Dendritic cell treated with granulocyte-macrophage colony-stimulating factor and Interleukin-4, amounts not matched to agents 40 ng/mL and 50 ng/mL, for 4 days (primary cell): ENCODE measurements around the gene RAB11FIP2.
A peak's percentile ranks its signal among the peaks of the same experiment; 100 is the strongest.

Experiments
- H3K27ac Mint-ChIP-seq: one replicate; pipeline ENCODE4 v1.8.0; 2022; ENCODE audit warnings: mild to moderate bottlenecking, mixed read lengths
- H3K27me3 Mint-ChIP-seq: one replicate; pipeline ENCODE4 v1.8.0; 2022; ENCODE audit warnings: mild to moderate bottlenecking, mixed read lengths
- H3K36me3 Mint-ChIP-seq: one replicate; pipeline ENCODE4 v1.8.0; 2022; ENCODE audit warnings: low read depth, mixed read lengths
- H3K4me1 Mint-ChIP-seq: one replicate; pipeline ENCODE4 v1.8.0; 2022; ENCODE audit warnings: low read depth, mixed read lengths
- H3K4me3 Mint-ChIP-seq: one replicate; pipeline ENCODE4 v1.8.0; 2022; ENCODE audit warnings: mild to moderate bottlenecking, moderate library complexity, mixed read lengths
- H3K9me3 Mint-ChIP-seq: one replicate; pipeline ENCODE4 v1.8.0; 2022; ENCODE audit warnings: mixed read lengths
- intact Hi-C: fragments of 100-400 bp; cut with micrococcal nuclease; formaldehyde crosslinking; loops from one replicate; pipeline ENCODE4 v1.15.0; 2022

The RAB11FIP2 gene

DNA sequence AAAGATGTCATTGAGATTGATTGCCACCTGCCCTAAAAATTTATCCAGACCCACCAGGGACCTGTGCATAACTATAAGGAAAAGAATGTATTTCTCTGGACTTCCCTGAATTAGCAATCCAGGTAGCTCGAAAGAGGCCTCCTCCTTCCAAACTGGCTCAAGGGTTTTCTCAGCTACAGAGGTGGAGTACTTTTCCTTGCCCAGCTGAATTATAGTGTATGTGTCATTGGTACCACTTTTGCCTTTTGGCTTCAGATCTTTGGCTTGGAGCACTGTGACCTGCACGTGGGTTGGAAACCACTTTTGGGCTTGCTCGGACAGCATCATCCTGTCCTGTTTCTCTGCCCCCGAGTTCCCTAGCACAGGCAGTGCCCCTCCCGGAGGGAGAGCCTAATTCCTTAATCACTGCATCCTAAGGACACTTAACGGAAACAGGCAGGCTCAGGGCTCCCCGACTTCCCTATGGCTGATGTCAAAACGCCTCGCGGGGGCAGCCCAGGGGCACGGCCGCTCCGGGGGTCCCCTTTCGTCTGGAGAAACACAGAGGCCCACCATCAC, 825 bp downstream of the RAB11FIP2 start:
- H3K4me1 Mint-ChIP-seq = peaks cover 12% of the 10 kb centered on the region
- peak overlapping the region; percentile 82 for H3K4me3 Mint-ChIP-seq
- no peaks in the 10 kb centered on the region for H3K9me3 Mint-ChIP-seq
- H3K27me3 Mint-ChIP-seq = no peaks in the 10 kb centered on the region
- H3K27ac Mint-ChIP-seq = peak overlapping the region; percentile 84
- no peaks in the 10 kb centered on the region for H3K36me3 Mint-ChIP-seq
- intact Hi-C loops = loop anchor here (5.0 kb wide), 2 partner anchors 296 to 669 kb away; partner anchors contain the start of genes FAM204A and PDZD8

DNA sequence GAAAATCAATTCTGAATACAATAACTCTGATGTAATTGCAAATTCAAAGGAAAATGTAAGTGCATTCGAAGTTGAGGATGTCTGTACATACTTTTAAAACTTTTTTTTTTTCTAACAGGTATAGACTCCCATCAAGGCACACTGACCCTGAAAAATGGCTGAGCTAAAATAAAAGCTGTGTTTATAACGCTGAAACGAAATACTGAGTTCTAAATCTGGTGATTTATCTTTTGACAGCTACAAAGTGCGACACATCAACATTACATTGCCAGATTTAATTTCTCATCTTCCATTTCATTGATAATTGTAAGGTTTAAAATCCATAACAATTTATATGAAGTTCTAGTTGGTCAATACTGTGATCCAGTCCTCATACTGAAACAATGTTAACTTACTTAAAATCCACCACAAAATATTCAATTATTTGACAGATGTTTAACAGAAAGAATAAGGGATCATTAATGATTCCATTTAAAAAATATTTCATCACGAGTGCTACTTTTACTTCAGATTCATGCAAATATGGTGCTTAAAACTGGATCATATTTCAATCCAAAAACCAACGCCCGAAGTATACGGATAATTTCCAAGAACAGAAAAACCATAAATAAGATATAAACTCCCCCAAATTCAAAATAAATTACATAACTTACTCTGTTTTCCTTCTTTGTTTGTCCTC, 1.4 kb downstream of the RAB11FIP2 start:
- peak overlapping the region; percentile 84 for H3K27ac Mint-ChIP-seq
- intact Hi-C loops = loop anchor here (5.0 kb wide), 2 partner anchors 297 to 668 kb away; partner anchors contain the start of genes FAM204A and PDZD8

DNA sequence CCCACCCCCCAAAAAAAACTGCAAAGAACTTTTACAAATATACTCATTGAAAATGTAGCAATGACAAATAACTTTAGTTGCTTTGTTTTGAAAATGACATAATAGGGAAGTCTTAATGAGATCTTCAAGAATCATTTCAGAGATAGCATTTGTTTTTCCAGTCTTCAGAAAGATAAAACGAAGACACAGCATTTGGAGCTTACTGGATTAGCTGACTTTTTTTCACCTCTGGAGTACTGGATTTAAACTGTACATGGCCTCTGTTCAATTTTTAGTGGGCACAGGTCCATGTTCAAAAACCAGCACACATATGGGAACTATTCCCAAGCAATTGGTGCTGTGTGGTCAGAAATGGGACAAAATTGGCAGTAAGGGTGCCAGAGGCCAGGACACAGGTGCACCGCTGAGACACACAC, 3.9 kb downstream of the RAB11FIP2 start:
- no peaks in the 10 kb centered on the region for H3K9me3 Mint-ChIP-seq
- H3K36me3 Mint-ChIP-seq = peaks cover 14% of the 10 kb centered on the region
- intact Hi-C loops = no loop called here

More for the DNA sequence above, 1.4 kb downstream of the RAB11FIP2 start:
- Mint-ChIP-seq H3K4me3 (peak overlapping the region; percentile 82), H3K4me1 (peaks cover 12% of the 10 kb centered on the region), H3K36me3 (peaks cover 1% of the 10 kb centered on the region), H3K9me3 (no peaks in the 10 kb centered on the region), H3K27me3 (no peaks in the 10 kb centered on the region)

DNA sequence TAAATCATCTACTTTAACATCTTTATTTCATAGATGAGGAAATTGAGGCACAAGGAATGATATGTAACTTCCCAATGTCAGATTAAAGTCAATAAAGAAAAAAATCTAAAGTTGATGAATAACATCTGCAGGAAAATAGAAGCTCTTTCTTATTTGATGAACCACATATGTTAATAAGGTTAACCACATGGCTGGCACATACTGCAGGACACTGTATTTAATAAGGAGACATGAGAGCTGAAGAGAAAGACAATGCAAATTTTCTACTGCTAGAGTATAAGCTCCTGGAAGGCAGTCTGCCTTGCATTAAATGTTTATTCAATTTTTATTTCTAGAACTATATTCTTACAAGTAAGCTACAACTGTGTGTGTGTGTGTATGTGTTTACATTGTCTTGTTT, 4.4 kb downstream of the RAB11FIP2 start:
- H3K9me3 Mint-ChIP-seq = no peaks in the 10 kb centered on the region
- H3K4me3 Mint-ChIP-seq = no peak overlapping the region
- no peak overlapping the region for H3K27ac Mint-ChIP-seq
- H3K27me3 Mint-ChIP-seq = no peaks in the 10 kb centered on the region
- intact Hi-C loops = no loop called here
- H3K4me1 Mint-ChIP-seq = peaks cover 12% of the 10 kb centered on the region
- H3K36me3 Mint-ChIP-seq = peaks cover 14% of the 10 kb centered on the region

More for the DNA sequence above, 3.9 kb downstream of the RAB11FIP2 start:
- Mint-ChIP-seq H3K27me3 (no peaks in the 10 kb centered on the region), H3K27ac (no peak overlapping the region), H3K4me1 (peaks cover 12% of the 10 kb centered on the region), H3K4me3 (no peak overlapping the region)

DNA sequence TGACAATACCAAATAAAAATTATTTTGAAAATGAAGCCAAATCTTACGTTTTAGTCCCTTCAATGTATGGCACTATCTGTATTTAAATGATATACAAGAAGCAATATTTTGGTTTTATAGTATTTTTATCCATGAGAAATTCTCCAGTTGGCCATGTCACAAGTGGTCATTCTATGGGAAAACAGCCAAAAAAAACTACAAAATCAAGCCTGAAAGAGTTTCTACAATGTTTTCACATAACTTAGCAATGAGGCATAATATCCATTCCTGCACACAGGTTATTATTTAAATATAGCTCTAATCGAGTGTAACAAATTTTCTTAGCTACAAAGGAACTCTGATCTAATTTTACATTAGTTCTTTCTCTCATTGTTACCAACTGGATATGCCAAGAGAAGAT, 5.4 kb downstream of the RAB11FIP2 start:
- Mint-ChIP-seq H3K4me3 (no peak overlapping the region), H3K36me3 (peaks cover 14% of the 10 kb centered on the region), H3K4me1 (peaks cover 17% of the 10 kb centered on the region), H3K27me3 (no peaks in the 10 kb centered on the region), H3K9me3 (no peaks in the 10 kb centered on the region), H3K27ac (no peak overlapping the region)
- intact Hi-C loops = no loop called here

DNA sequence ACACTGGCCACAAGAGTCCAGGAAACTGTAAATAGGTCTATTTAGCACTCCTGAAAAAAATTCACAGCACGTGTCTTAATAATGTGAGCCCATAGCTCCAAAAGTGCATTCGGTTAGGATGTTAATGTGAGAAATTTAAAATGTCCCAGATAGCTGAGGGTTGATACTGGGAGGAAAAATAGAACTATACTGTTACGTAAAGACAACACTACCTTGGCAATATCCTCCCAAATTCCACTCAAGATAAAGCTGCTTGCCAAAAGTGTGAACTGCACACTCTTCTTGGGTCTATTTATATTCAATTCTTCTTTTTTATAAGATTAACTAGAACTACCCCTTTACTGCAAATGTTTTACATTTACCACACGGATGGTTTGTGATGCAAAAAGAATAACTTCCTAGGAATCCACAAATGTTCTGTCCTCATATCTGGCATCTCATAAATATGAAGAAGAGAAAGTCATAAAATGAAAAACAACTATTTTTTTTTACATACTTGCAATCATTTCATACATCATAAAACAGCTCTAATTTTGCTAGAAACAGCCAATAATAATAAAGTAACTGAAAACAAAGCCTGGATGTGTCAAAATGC, 10.4 kb downstream of the RAB11FIP2 start:
- H3K4me1 Mint-ChIP-seq = peaks cover 17% of the 10 kb centered on the region
- H3K27ac Mint-ChIP-seq = no peak overlapping the region
- H3K4me3 Mint-ChIP-seq = no peak overlapping the region
- intact Hi-C loops = no loop called here
- no peaks in the 10 kb centered on the region for H3K9me3 Mint-ChIP-seq
- H3K27me3 Mint-ChIP-seq = no peaks in the 10 kb centered on the region
- peaks cover 31% of the 10 kb centered on the region for H3K36me3 Mint-ChIP-seq

DNA sequence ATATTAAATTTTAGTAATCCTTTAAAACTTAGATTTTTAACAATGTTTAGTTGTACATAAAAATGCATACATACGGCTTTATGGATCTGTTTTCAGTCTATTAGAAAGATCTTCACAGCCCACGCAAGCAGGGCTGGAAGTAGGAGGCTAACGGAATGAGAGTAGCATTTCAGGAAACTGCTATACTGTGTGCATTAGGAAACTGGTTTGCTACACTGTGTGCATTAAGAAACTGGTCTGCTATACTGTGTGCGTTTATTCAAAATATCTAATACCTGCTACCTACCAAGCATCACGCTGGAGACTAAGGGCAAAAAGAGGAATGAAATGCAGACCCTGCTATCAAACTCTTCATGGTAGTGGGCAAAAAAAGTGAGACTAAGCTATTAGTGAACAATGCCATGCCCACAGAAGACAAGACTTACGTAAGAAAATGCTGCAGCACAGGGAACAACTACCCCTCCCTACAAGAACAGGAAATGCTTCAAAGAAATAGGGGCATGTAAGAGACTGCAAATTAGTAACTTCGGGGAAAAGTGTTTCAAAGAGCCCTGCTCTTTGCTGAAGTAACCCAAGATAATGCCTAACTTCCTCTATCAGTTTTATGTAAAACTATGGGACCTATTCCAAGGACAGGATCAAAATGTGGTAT, 11.3 kb downstream of the RAB11FIP2 start:
- Mint-ChIP-seq H3K36me3 (peaks cover 31% of the 10 kb centered on the region), H3K27me3 (no peaks in the 10 kb centered on the region), H3K4me3 (peak overlapping the region; percentile 9), H3K4me1 (peaks cover 17% of the 10 kb centered on the region), H3K9me3 (no peaks in the 10 kb centered on the region), H3K27ac (peak overlapping the region; percentile 27)
- intact Hi-C loops = no loop called here

DNA sequence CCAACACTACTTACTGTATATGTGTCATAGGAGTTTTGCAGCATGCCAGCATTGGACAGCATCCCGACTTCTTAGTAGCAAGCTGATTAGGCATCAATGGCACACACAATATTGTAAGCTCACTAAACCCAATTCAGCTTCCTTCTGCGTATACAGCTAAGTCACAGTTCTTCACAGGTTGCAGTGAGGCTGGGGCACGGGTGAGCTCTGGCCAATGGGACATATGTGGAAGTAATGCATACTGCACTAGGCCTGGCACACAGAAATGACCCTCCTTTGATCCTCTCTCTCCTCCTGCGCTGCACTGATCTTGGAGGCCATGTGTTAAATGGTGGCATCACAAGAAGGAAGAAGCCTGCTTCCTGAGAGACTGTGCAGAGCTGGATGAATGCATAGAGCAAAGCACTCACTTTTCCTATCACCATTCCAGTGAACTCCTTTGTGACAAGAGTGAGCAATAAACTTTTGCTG, 11.9 kb downstream of the RAB11FIP2 start:
- intact Hi-C loops = no loop called here
- peaks cover 26% of the 10 kb centered on the region for H3K36me3 Mint-ChIP-seq
- no peaks in the 10 kb centered on the region for H3K27me3 Mint-ChIP-seq
- no peak overlapping the region for H3K27ac Mint-ChIP-seq
- peaks cover 17% of the 10 kb centered on the region for H3K4me1 Mint-ChIP-seq
- no peaks in the 10 kb centered on the region for H3K9me3 Mint-ChIP-seq
- no peak overlapping the region for H3K4me3 Mint-ChIP-seq

DNA sequence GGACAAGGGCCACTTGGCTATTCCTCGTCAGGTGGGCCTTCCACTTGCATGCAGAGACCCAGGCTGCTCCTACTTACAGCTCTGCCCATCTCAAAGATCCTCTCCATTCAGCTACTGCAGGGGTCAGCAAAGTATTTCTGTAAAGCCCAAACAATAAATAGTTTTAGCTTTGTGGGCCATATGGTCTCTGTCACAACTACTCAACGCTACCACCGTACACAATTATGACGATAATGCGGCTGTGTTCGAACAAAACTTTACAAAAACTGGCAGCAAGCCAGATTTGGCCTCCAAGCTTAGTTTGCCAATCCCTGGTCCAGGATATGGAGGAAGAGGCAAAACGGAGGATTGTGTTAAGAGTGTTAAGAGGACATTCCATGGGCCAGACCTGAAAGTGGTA, 12.8 kb downstream of the RAB11FIP2 start:
- Mint-ChIP-seq H3K27ac (no peak overlapping the region), H3K4me3 (no peak overlapping the region), H3K9me3 (no peaks in the 10 kb centered on the region), H3K4me1 (peaks cover 17% of the 10 kb centered on the region), H3K27me3 (no peaks in the 10 kb centered on the region), H3K36me3 (peaks cover 20% of the 10 kb centered on the region)
- intact Hi-C loops = no loop called here

DNA sequence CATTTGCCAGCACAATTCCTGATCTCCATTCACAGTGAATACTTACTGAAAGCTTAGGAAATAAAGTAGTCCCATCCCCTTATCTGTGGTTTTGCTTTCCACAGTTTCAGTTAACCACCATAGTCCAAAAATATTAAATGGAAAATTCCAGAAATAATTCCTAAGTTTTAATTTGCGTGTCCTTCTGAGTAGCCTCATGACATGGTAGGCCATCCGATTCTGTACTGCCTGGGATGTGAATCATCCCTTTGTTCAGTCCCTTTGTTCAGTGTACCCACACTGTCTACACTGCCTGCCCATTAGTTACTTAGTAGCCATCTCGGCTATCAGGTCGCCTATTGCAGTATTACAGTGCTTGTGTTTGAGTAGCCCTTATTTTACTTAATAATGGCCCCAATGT, 14.2 kb downstream of the RAB11FIP2 start:
- Mint-ChIP-seq H3K27me3 (no peaks in the 10 kb centered on the region), H3K36me3 (peaks cover 17% of the 10 kb centered on the region), H3K4me3 (no peak overlapping the region), H3K27ac (no peak overlapping the region), H3K4me1 (peaks cover 17% of the 10 kb centered on the region), H3K9me3 (no peaks in the 10 kb centered on the region)
- intact Hi-C loops = no loop called here

DNA sequence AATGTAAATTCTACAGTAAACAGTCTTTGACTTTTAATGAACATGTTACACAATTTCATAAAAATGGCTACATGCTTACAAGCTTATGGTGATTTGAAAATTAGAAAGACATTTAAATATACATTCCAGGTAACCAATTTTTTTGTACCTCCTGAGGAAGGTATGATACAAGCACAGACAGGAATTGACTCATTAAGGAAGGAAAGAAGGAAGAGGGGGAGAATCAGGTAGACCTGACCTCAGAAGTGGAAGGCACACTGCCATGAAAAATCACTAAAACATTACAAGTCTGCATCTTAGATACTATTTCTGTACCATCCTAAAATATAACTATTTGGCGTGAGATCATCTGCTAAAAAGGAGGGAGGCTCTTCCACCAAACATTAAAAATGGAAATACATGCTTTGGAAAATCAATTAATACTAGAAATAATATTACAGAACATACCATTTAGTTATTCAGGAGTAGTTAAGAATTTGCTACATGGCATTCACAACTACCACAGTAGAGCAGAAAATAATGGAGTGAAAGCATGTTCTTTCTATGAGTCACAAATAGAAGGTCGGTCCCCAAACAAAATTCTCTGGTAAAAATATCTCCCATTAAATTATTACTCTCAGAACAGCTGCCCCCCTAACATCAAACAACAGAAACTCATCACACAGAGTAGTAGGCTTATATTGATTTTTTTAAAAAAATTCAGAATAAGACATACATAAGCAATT, 15.2 kb downstream of the RAB11FIP2 start:
- Mint-ChIP-seq H3K36me3 (peaks cover 17% of the 10 kb centered on the region), H3K4me3 (no peak overlapping the region), H3K27ac (no peak overlapping the region), H3K4me1 (peaks cover 11% of the 10 kb centered on the region), H3K9me3 (no peaks in the 10 kb centered on the region), H3K27me3 (no peaks in the 10 kb centered on the region)
- intact Hi-C loops = no loop called here

DNA sequence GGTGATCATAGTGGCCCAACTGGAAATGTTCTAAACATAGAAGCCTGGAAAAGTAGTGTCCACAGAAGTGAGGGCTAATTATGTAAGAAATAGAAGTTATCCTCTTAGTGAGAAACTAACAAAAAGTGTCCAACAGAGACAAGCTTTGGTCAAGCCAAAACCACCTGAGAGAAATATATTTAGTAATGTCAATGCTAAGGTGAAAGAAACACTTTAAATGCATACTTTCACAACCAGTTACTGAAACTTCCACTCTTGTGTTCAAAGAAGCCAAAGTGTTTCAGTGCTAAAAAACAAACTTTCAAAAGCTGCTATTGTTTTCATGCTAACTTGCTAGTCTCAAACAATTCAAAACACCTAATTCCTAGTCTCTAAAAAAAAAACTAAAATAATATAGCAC, 18.1 kb downstream of the RAB11FIP2 start:
- intact Hi-C loops = no loop called here
- peaks cover 18% of the 10 kb centered on the region for H3K36me3 Mint-ChIP-seq
- no peak overlapping the region for H3K4me3 Mint-ChIP-seq
- no peak overlapping the region for H3K27ac Mint-ChIP-seq
- H3K27me3 Mint-ChIP-seq = no peaks in the 10 kb centered on the region
- no peaks in the 10 kb centered on the region for H3K4me1 Mint-ChIP-seq
- H3K9me3 Mint-ChIP-seq = no peaks in the 10 kb centered on the region

DNA sequence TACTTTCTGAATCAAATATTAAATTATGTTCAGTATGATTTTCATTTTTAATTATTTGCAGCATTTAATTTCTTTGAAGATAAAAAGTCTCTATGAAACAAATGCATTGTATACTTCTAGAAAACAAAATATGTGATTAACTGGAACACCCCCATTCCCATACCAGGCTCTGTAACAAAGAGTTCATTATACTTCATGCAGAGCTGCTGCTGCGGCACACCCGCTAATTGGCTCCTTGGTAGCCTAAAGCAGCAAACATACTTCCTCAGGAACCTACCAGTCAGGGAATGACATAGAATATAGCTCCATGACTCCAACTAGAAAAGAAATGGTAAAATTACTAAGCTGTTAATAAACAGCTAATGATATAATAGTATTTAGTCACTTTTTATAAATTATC, 19.3 kb downstream of the RAB11FIP2 start:
- Mint-ChIP-seq H3K9me3 (no peaks in the 10 kb centered on the region), H3K27ac (no peak overlapping the region), H3K4me3 (no peak overlapping the region), H3K36me3 (peaks cover 9% of the 10 kb centered on the region), H3K27me3 (no peaks in the 10 kb centered on the region), H3K4me1 (no peaks in the 10 kb centered on the region)
- intact Hi-C loops = no loop called here
